ENCODE data around the gene HOPX. TPM values are rescaled to one million over a fixed set of nuclear protein-coding genes. Genes with fewer than 3 reads are reported as not detected.

The HOPX gene
- total and polyA plus RNA-seq, 2 of the 4 experiments (the other 2 are of a cell fraction), result 1.3 to 1.7 TPM

DNA sequence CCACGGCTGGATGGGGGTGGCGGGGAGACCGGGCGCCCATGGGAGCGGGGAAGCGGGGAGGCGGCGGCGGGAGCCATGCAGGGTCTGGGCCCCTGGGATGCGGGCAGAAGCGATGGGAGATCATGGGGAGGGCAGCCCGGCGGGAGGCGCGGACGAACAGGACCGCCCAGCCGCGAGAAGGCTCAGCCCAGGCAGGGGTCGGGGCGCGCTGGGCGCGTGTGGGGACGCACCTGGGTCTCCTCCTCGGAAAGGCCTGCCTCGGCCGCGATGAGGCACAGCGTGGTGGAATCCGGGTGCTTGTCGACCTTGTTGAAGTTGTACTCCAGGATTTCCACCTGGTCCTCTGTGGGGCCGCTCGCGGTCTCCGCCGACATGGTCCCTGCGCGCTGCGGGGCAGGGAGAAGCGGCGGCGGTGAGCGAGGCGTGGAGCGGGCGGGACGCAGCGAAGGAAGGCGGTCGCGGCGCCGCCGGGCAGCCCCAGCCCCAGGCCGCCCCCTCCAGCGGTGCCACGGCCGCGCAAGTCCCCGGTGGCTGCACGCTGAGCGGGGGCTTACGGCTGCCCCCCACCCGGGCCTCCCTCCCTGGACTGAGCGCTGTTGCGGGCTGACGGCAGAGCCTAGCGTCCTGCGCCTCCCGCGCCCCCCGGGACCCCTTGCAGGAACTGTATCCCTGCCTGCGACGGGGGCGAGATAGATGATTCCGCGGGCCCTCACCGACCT, 25.3 kb downstream of the HOPX start:
- Histone ChIP-seq H3K27me3 (ENCODE audit: control insufficient read depth, insufficient read depth, low read length) (peaks cover 43% of the 10 kb centered on the region), H3K23ac (ENCODE audit: low read depth, low read length) (peak overlapping the region; percentile 62), H3K27ac (ENCODE audit: insufficient read depth, low read length) (no peak overlapping the region), H2AFZ (replicated peaks; ENCODE audit: low read length, poor library complexity) (peak overlapping the region; percentile 93), H4K8ac (ENCODE audit: low read depth in 2 of 2, low read length in 2 of 2) (no peak overlapping the region), H3K79me1 (ENCODE audit: low read depth in 1 of 2, low read length in 2 of 2) (no peaks in the 10 kb centered on the region), H4K5ac (ENCODE audit: low read depth, low read length) (no peak overlapping the region), H3K4me3 (ENCODE audit: insufficient read depth, low read depth, low read length) (peak overlapping the region; percentile 51), H3K4me1 (ENCODE audit: control insufficient read depth, insufficient read depth, low read length) (peaks cover 2% of the 10 kb centered on the region; the same call in 1 of the 2 replicates), H2AK5ac (ENCODE audit: low read depth, low read length) (no peak overlapping the region), H3K9ac (ENCODE audit: low read depth, low read length) (no peak overlapping the region), H3K9me3 (ENCODE audit: control insufficient read depth, insufficient read depth, low read length) (peaks cover 2% of the 10 kb centered on the region; the same call in 1 of the 2 replicates), H3K18ac (ENCODE audit: low read depth, low read length) (no peak overlapping the region), H2BK120ac (ENCODE audit: low read depth, low read length) (peak overlapping the region; percentile 41; the same call in 1 of the 2 replicates), H3K9me1 (ENCODE audit: insufficient read depth, low read length) (no peaks in the 10 kb centered on the region; the same call in 1 of the 2 replicates), H2BK15ac (ENCODE audit: low read depth, low read length) (no peak overlapping the region), H3K36me3 (ENCODE audit: control insufficient read depth, insufficient read depth, low read length) (no peaks in the 10 kb centered on the region), H3K4ac (ENCODE audit: low read depth, low read length) (no peak overlapping the region), H3K56ac (ENCODE audit: extremely low read depth, insufficient read depth, low read length) (no peak overlapping the region), H2BK5ac (ENCODE audit: low read depth, low read length, poor library complexity, severe bottlenecking) (no peak overlapping the region), H3K4me2 (ENCODE audit: low read depth, low read length) (peak overlapping the region; percentile 93), H2AK9ac (replicated peaks; ENCODE audit: low read depth, low read length, poor library complexity) (peak overlapping the region; percentile 5), H4K91ac (ENCODE audit: insufficient read depth, low read depth, low read length) (no peak overlapping the region), H4K20me1 (ENCODE audit: insufficient read depth, low read length) (no peaks in the 10 kb centered on the region), H3K14ac (replicated peaks; ENCODE audit: low read depth, low read length) (no peak overlapping the region), H2BK20ac (ENCODE audit: low read depth, low read length) (no peak overlapping the region)
- intact Hi-C loops (cut with micrococcal nuclease) (loop anchor here (5.0 kb wide), 1 partner anchor 147 kb away; no protein-coding TSS in a partner anchor), dilution Hi-C loops (cut with HindIII; ENCODE audit: low sequenced_read_pairs, unreplicated experiment) (no loop called here), in situ Hi-C loops (cut with MboI; ENCODE audit: low sequenced_read_pairs) (no loop called here)
- CTCF ChIA-PET, result interaction anchor here (1.0 kb wide), 1 partner anchor 25 kb away, joined by 3 read pairs; no protein-coding TSS in a partner anchor
- no peak for TF ChIP-seq ELK1 (IDR thresholded peaks at IDR 0.05; ENCODE audit: borderline replicate concordance, low read depth, low read length)
- no peak for TF ChIP-seq MAFK (IDR thresholded peaks at IDR 0.05; ENCODE audit: low read depth, low read length)
- BruUV-seq (replicated peaks), result no TSS peak
- DNase-seq (no peak), ATAC-seq (ENCODE audit: low read depth) (peak; percentile 59)
- WGBS, 2 experiments (ENCODE audit: extremely low coverage in 2 of 2, insufficient read length in 1 of 2), result 0% methylated on average over 43 of the region's 79 CpGs; no CpG with 5 or more reads in 1 of the 2 experiments
- POLR2A ChIA-PET (ENCODE audit: unreplicated experiment), result no interaction called here
